Kidney (tissue), 14 donors: ENCODE data around the gene SCIMP. TPM values are rescaled to one million over a fixed set of nuclear protein-coding genes. Genes with fewer than 3 reads are reported as not detected.

Source experiments
- DNase-seq, 5 donors: peaks; one replicate each; pipeline ENCODE4 v3.0.0-alpha.2; 2013 to 2020
- FAIRE-seq: peaks from 2 replicates; lab custom pipeline; 2012; peaks lifted over from hg19 to GRCh38; lab: Jason Lieb, UNC
- H3K27ac ChIP-seq, 2 donors: one replicate each; pipeline ENCODE4 v1.7.0; 2013; ENCODE audit warnings: low read depth in 2 of 2, low read length in 2 of 2, inconsistent platforms in 1 of 2
- H3K27me3 ChIP-seq: one replicate; pipeline ENCODE4 v1.7.1; 2013; ENCODE audit warnings: low read length, inconsistent platforms; ENCODE audit not compliant: control insufficient read depth, insufficient read depth
- H3K36me3 ChIP-seq, 3 donors: one replicate each; pipeline versions ENCODE4 v1.7.0 to v1.7.1; 2013; ENCODE audit warnings: low read length in 3 of 3, control low read depth in 1 of 3, inconsistent platforms in 1 of 3; ENCODE audit not compliant: insufficient read depth in 3 of 3, control insufficient read depth in 2 of 3
- H3K4me1 ChIP-seq, 3 donors: one replicate each; pipeline versions ENCODE4 v1.7.0 to v1.7.1; 2013; ENCODE audit warnings: low read length in 3 of 3, inconsistent platforms in 1 of 3, low read depth in 1 of 3; ENCODE audit not compliant: control insufficient read depth in 2 of 3, insufficient read depth in 2 of 3
- H3K4me3 ChIP-seq, 3 donors: one replicate each; pipeline versions ENCODE4 v1.7.0 to v1.8.1; 2013; ENCODE audit warnings: low read length in 3 of 3, control low read depth in 1 of 3, inconsistent platforms in 1 of 3
- H3K9ac ChIP-seq, 3 donors: one replicate each; pipeline versions ENCODE4 v1.7.0 to v1.7.1; 2013; ENCODE audit warnings: low read length in 3 of 3, control low read depth in 1 of 3, inconsistent platforms in 1 of 3
- H3K9me3 ChIP-seq, 3 donors: one replicate each; pipeline versions ENCODE4 v1.7.0 to v1.7.1; 2013; ENCODE audit warnings: low read length in 3 of 3, control low read depth in 1 of 3, inconsistent platforms in 1 of 3; ENCODE audit not compliant: control insufficient read depth in 2 of 3, insufficient read depth in 1 of 3
- intact Hi-C: fragments of 100-400 bp; cut with DNase I; formaldehyde crosslinking; loops from one replicate; pipeline ENCODE4 v1.11.1; 2022
- polyA plus RNA-seq: library from polyadenylated mRNA; stranded (reverse); fragments of 350-450 nt; fragmentation: Illumina TruSeq; extraction: RNeasy Lipid Tissue Mini Kit (QIAGEN cat#74804); gene quantifications from one replicate; pipeline ENCODE4 v1.2.3, GENCODE V29; 2014; ENCODE audit warnings: low read depth, low replicate concordance; ENCODE audit not compliant: insufficient read depth
- total RNA-seq: library from RNA; stranded (reverse); fragmentation: NEBNext Ultra II Directional; extraction: Animal tissue kit (Norgen Biotek cat#: 25700); gene quantifications from one replicate; pipeline ENCODE4 v1.2.1, GENCODE V29; 2021
- TF ChIP-seq, protein P1 (sequence below): IDR thresholded peaks from 3 replicates; pipeline ENCODE4 v1.5.1; 2012; ENCODE audit warnings: mild to moderate bottlenecking, moderate library complexity, borderline replicate concordance; ENCODE audit not compliant: insufficient read depth; ENCODE audit errors: extremely low read depth
- donor health status: control.
- donor health status: control.
- donor health status: control.
- donor health status: control.
- donor health status: control.
- donor health status: DM: yes; HTN: yes; CAD: no.
- donor health status: Normal renal cell carcinoma (clear cell type).

Gene SCIMP
- total and polyA plus RNA-seq, 2 donors from 2014 or later, result 0.37 to 7.6 TPM

DNA sequence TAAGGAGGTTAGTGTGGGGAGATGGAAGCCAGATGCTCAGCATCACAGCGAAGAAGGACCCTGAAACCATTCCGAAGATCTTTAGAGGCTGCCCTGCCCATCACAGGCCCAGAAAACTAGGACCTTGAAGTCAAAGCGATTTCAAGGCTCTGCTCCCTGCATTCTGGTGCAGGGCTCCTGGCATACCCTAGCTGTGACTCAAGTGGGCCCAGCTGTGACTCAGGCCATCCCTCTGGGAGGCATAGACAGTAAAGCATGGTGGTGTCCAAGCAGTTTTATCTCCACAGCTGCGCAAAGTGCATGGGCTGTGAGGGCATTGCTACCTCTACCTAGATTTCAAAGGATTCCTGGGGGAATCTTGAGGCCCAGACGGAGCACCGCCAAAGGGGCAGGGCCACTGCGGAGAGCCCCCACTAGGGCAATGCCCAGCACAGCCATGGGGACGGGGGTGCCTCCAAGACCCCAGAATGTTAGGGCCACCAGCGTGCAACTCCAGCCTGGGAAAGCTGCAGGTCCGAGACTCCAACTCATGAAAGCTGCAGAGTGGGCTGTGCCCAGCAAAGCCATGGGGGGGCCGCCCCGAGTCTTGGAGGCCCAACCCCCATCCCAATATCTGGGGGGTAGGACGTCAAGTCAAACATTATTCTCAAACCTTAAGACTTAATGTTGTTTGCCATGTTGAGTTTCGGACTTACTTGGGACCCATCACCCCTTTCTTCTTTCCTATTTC, 31.3 kb downstream of the SCIMP start:
- Histone ChIP-seq H3K9ac (no peak overlapping the region), H3K27ac (no peak overlapping the region), H3K9me3 (no peaks in the 10 kb centered on the region), H3K4me1 (peaks cover 0 to 5% (median 0%) of the 10 kb centered on the region in 3 donors), H3K36me3 (peaks cover 0 to 4% (median 0%) of the 10 kb centered on the region in 3 donors), H3K27me3 (no peaks in the 10 kb centered on the region), H3K4me3 (no peak overlapping the region)
- FAIRE-seq (no peak), DNase-seq (no peak)
- intact Hi-C loops, result no loop called here
- TF ChIP-seq, protein P1, sequence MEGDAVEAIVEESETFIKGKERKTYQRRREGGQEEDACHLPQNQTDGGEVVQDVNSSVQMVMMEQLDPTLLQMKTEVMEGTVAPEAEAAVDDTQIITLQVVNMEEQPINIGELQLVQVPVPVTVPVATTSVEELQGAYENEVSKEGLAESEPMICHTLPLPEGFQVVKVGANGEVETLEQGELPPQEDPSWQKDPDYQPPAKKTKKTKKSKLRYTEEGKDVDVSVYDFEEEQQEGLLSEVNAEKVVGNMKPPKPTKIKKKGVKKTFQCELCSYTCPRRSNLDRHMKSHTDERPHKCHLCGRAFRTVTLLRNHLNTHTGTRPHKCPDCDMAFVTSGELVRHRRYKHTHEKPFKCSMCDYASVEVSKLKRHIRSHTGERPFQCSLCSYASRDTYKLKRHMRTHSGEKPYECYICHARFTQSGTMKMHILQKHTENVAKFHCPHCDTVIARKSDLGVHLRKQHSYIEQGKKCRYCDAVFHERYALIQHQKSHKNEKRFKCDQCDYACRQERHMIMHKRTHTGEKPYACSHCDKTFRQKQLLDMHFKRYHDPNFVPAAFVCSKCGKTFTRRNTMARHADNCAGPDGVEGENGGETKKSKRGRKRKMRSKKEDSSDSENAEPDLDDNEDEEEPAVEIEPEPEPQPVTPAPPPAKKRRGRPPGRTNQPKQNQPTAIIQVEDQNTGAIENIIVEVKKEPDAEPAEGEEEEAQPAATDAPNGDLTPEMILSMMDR, result no peak

- intact Hi-C loops, result no loop called here
- TF ChIP-seq, protein P1, result no peak
- Histone ChIP-seq H3K4me3 (no peak overlapping the region), H3K27ac (no peak overlapping the region), H3K9me3 (no peaks in the 10 kb centered on the region), H3K9ac (no peak overlapping the region), H3K27me3 (no peaks in the 10 kb centered on the region), H3K36me3 (peaks cover 0 to 4% (median 0%) of the 10 kb centered on the region in 3 donors), H3K4me1 (peaks cover 0 to 5% (median 0%) of the 10 kb centered on the region in 3 donors)
- FAIRE-seq (no peak), DNase-seq (peak in 3 of 5 donors; percentile 19 to 63 (median 53))
Observed at GRCh38 chr17:5201011-5201410, 33.6 kb downstream of the SCIMP start.

DNA sequence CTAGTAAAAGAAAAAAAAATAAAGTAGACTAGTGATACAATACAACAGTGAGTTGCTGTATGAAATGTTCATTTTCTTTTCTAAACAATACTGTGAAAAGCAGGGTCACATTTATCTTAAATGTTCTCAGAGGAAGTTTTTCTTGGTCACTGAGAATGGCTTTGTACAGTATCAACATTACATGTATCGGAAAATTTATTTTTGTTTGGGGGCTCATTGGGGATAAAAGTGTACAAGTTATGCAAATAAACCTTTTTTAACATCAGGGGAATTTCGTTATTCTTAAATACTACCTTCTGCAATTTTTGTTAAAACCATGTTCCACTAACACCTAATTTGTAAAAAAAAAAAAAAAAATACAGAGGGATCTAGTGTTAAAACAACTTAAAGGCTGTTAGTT, 34.3 kb downstream of the SCIMP start:
- intact Hi-C loops, result no loop called here
- Histone ChIP-seq H3K4me3 (no peak overlapping the region), H3K9ac (no peak overlapping the region), H3K9me3 (no peaks in the 10 kb centered on the region), H3K27ac (no peak overlapping the region), H3K4me1 (peaks cover 0 to 5% (median 0%) of the 10 kb centered on the region in 3 donors), H3K36me3 (peaks cover 0 to 4% (median 0%) of the 10 kb centered on the region in 3 donors), H3K27me3 (no peaks in the 10 kb centered on the region)
- DNase-seq, result no peak
- no peak for FAIRE-seq
- TF ChIP-seq, protein P1, result no peak

- H3K9ac ChIP-seq, result no peak overlapping the region
- no peak for FAIRE-seq
- intact Hi-C loops, result no loop called here
Observed at GRCh38 chr17:5198472-5198871, 36.2 kb downstream of the SCIMP start.

More at GRCh38 chr17:5198472-5198871, 36.2 kb downstream of the SCIMP start:
- no peak for DNase-seq
- Histone ChIP-seq H3K27me3 (no peaks in the 10 kb centered on the region), H3K9me3 (no peaks in the 10 kb centered on the region), H3K27ac (no peak overlapping the region), H3K4me1 (peaks cover 0 to 5% (median 0%) of the 10 kb centered on the region in 3 donors), H3K36me3 (peaks cover 0 to 4% (median 0%) of the 10 kb centered on the region in 3 donors), H3K4me3 (no peak overlapping the region)
- TF ChIP-seq, protein P1, result no peak
